ENCODE data around the gene RGMA. TPM values are rescaled to one million over a fixed set of nuclear protein-coding genes. Genes with fewer than 3 reads are reported as not detected.
"Not testable (repeated sequence)": the region's sequence is repeated elsewhere in the genome, so short reads cannot be mapped to it uniquely, and the experiment has no call there.

RGMA gene
- polyA plus RNA-seq, 1 donor from 2014 or later, result 9.5 TPM

- not testable (repeated sequence) for H3K27ac ChIP-seq (ENCODE audit: low read length); H3K4me2 ChIP-seq (ENCODE audit: low read length); H2AFZ ChIP-seq (ENCODE audit: low read depth, low read length); H3K79me2 ChIP-seq (replicated peaks; ENCODE audit: insufficient read depth, low read length); H3K9me2 ChIP-seq (ENCODE audit: insufficient read depth, low read length); H3K27me3 ChIP-seq (ENCODE audit: insufficient read depth, low read depth, low read length); H3K9ac ChIP-seq (ENCODE audit: low read length); H3K36me3 ChIP-seq (ENCODE audit: insufficient read depth, low read length); H3F3A ChIP-seq (ENCODE audit: insufficient read depth, low read length, poor library complexity, severe bottlenecking); H3K4me3 ChIP-seq (ENCODE audit: low read length); H3K9me3 ChIP-seq (ENCODE audit: low read length); H4K20me1 ChIP-seq (ENCODE audit: insufficient read depth)
These were observed 49.3 kb downstream of the RGMA start for GRCh38 chr15:93039562-93040287.

DNA sequence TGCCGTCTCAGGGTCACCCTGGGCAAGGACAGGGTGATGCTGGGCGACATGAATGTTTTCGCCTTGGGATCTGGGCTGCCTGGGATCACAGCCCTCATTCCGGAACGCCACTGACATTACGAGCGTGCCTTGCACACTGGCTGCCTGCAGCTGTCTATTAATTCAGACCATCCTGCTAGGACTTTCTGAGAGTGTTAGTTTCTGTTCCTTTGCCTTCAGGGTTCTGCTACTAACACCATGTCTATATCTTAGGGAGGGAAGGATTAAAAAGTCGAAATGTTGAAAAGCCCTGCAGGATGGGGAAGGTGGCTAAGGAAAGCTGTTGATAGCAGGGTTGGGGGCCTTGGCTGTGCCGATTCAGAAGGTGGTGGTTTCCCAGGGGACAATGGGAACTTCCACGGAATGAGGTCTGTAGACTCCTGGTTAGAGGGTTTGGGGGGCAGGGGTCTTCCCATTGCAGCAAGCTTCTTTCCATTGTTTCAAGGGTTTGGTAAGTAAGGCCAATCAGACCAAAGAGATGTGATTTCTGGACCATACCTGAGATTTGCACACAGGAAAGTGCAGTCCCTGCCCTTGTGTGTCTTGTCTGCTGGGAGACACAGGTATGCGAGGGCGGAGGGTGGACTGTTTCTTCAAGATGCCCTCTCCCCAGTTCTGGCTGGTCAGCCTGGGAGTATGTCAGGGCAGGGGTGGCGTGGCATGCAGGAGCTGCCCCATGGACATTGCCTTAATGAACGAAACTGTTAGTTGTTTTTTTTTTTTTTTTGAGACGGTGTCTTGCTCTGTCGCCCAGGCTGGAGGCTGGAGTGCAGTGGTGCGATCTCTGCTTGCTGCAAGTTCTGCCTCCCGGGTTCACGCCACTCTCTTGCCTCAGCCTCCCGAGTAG lies 50.9 kb downstream of the RGMA start:
- Histone ChIP-seq H3F3A (ENCODE audit: insufficient read depth, low read length, poor library complexity, severe bottlenecking) (no peaks in the 10 kb centered on the region), H3K27me3 (ENCODE audit: insufficient read depth, low read depth, low read length) (no peaks in the 10 kb centered on the region), H3K9me2 (ENCODE audit: insufficient read depth, low read length) (no peaks in the 10 kb centered on the region), H3K4me2 (ENCODE audit: low read length) (no peak overlapping the region), H3K36me3 (ENCODE audit: insufficient read depth, low read length) (no peaks in the 10 kb centered on the region), H4K20me1 (ENCODE audit: insufficient read depth) (no peaks in the 10 kb centered on the region), H2AFZ (ENCODE audit: low read depth, low read length) (no peak overlapping the region), H3K9ac (ENCODE audit: low read length) (no peak overlapping the region), H3K79me2 (replicated peaks; ENCODE audit: insufficient read depth, low read length) (no peaks in the 10 kb centered on the region), H3K4me3 (ENCODE audit: low read length) (no peak overlapping the region), H3K9me3 (ENCODE audit: low read length) (no peaks in the 10 kb centered on the region), H3K27ac (ENCODE audit: low read length) (no peak overlapping the region)
- no peak for TF ChIP-seq TAF1 (IDR thresholded peaks at IDR 0.05; ENCODE audit: low read depth)
- TF ChIP-seq, protein P1, sequence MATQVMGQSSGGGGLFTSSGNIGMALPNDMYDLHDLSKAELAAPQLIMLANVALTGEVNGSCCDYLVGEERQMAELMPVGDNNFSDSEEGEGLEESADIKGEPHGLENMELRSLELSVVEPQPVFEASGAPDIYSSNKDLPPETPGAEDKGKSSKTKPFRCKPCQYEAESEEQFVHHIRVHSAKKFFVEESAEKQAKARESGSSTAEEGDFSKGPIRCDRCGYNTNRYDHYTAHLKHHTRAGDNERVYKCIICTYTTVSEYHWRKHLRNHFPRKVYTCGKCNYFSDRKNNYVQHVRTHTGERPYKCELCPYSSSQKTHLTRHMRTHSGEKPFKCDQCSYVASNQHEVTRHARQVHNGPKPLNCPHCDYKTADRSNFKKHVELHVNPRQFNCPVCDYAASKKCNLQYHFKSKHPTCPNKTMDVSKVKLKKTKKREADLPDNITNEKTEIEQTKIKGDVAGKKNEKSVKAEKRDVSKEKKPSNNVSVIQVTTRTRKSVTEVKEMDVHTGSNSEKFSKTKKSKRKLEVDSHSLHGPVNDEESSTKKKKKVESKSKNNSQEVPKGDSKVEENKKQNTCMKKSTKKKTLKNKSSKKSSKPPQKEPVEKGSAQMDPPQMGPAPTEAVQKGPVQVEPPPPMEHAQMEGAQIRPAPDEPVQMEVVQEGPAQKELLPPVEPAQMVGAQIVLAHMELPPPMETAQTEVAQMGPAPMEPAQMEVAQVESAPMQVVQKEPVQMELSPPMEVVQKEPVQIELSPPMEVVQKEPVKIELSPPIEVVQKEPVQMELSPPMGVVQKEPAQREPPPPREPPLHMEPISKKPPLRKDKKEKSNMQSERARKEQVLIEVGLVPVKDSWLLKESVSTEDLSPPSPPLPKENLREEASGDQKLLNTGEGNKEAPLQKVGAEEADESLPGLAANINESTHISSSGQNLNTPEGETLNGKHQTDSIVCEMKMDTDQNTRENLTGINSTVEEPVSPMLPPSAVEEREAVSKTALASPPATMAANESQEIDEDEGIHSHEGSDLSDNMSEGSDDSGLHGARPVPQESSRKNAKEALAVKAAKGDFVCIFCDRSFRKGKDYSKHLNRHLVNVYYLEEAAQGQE (IDR thresholded peaks at IDR 0.05; ENCODE audit: borderline replicate concordance), result no peak

- H3K9me2 ChIP-seq (ENCODE audit: insufficient read depth, low read length), result no peaks in the 10 kb centered on the region
- H3K27me3 ChIP-seq (ENCODE audit: insufficient read depth, low read depth, low read length), result no peaks in the 10 kb centered on the region
- no peaks in the 10 kb centered on the region for H3K36me3 ChIP-seq (ENCODE audit: insufficient read depth, low read length)
- no peak overlapping the region for H3K9ac ChIP-seq (ENCODE audit: low read length)
- H4K20me1 ChIP-seq (ENCODE audit: insufficient read depth), result no peaks in the 10 kb centered on the region
- no peak overlapping the region for H3K4me2 ChIP-seq (ENCODE audit: low read length)
- TF ChIP-seq TAF1 (IDR thresholded peaks at IDR 0.05; ENCODE audit: low read depth), result no peak
- H3F3A ChIP-seq (ENCODE audit: insufficient read depth, low read length, poor library complexity, severe bottlenecking), result no peaks in the 10 kb centered on the region
- no peaks in the 10 kb centered on the region for H3K9me3 ChIP-seq (ENCODE audit: low read length)
- H3K4me3 ChIP-seq (ENCODE audit: low read length), result no peak overlapping the region
- no peak overlapping the region for H3K27ac ChIP-seq (ENCODE audit: low read length)
- no peak overlapping the region for H2AFZ ChIP-seq (ENCODE audit: low read depth, low read length)
- no peaks in the 10 kb centered on the region for H3K79me2 ChIP-seq (replicated peaks; ENCODE audit: insufficient read depth, low read length)
These were observed 51.8 kb downstream of the RGMA start for GRCh38 chr15:93036951-93037819.

Measured in neural cell (in vitro differentiated cells).